Activated CD4-positive, alpha-beta T cell treated with anti-CD3 and anti-CD28 coated beads for 48 hours (primary cell): Measurements from ENCODE around the gene ERP44.
"Not testable (repeated sequence)": the region's sequence is repeated elsewhere in the genome, so short reads cannot be mapped to it uniquely, and the experiment has no call there.

ENCODE experiments used
- DNase-seq: peaks from one replicate; pipeline ENCODE4 v3.0.0-alpha.2; 2020

The ERP44 gene

DNA sequence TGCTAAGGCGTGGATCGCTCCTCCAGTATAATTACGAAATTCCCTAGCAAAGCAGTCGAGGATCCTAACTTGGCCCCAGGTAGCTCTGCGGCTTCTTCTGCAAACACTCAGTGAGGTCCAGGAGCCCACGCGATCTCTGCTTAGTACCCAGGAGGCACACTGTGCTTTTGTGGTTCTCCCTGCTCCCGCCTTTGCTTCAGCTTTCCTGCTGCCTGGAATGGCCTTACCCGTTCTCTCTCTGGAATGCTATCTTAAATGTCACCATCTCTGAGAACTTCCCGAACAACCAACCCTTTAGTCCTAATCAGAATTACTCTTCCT is 882 bp upstream of the ERP44 start:
- DNase-seq, result peak; percentile 27

DNA sequence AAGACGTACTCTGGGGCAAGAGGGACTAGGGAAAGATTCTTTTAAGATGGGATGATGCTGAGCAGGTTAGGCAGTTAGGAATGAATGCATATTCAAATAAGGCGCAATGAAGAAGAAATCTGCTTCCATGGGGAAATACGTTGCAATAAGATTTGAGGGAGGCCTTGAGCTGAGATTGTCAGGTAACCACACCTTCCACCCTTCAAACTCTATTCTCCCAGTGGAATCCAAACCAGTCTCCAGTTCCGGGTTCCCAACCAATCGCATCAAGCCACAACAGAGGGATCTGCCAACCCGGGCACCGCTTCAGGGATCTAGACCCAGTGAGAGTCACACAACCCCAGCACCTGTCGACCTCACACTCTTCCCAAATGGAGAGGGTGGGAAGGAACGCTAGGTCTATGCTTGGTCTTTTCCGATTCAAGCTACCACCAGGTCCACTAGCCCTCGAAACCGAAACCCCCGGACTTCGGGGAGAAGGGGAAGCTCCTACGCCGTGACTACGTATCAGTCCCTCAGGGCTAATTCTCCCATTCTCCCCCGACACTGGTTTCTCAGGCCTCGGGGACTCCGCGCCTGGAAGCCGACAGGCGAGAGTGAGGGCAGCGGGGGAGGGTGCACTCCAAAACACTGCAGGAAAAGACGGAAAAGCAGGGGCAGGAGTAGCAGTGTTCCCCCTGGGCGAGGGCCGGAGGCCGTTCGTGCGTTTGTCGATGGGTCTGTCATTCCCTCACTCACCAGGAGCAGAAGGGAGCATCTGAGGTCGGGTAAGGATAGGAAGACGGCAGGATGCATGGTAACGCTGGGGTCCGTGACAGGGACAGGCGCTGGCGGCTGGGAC is 534 bp downstream of the ERP44 start:
- peak; percentile 43 for DNase-seq

DNA sequence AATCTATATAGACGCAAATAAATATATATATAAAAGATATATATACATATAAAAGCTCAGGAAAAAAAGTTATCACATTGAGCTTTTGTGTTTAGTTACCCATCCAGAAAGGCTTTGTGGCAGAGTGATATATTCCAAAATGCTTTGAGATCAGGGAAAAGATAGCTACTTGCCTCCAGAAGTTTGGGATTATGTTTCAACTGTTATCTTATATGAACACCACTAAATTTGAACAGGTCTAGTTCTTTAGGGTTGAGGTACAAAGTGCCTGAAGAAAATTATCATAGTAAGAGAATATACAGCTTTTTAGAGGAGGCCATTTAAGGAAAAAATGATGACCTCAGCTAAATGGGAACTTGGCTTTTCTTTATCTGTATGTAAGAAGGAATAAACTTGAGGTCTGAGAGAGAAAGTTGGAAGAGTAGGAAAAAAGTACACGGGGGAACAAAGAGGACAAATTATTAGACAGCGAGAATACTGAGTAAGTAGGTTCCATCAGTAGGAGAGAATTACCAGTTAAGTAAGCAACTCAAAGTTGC is 2.4 kb downstream of the ERP44 start:
- no peak for DNase-seq

- not testable (repeated sequence) for DNase-seq
These were observed 4.4 kb downstream of the ERP44 start for GRCh38 chr9:100094411-100094810.

DNA sequence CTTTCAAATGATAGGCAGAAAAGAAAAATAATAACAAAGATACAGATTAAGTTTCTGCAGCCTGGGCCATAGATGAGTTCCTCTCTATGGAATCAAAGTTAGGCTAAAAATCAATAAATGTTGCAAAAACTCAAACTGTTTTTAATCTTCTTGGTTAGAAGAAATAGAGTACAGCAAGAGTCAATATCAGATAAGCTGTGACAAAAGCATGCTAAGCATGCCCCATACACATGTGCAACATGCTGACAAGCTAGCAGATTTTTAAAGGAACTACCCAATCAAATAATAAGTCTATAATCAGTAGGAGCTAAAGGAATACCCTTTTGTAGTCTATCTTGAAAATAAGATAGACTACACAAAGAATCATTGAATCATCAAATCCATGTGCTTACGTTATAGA is 6.7 kb downstream of the ERP44 start:
- no peak for DNase-seq

- no peak for DNase-seq
These were observed 7.2 kb downstream of the ERP44 start for GRCh38 chr9:100091650-100092049.

GRCh38 chr9:100090880-100091279 is 7.9 kb downstream of the ERP44 start:
- DNase-seq, result no peak

DNA sequence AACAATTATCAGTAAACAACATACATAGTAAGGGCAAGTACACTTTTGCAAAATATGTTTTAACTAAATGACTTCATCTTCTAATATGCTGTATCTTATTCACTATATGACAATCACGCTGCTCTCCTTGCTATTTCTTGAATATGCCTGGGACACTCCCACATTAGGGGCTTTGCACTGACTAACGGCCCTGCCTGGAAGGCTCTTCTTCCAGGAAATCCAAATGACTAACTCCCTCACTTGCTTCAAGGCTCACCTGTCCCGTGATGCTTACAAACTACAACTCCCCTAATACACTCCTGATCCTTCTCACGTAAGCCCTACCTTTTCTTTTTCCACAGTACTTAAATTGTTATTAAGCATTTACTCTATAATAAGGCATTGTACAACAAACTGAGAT is 10.6 kb downstream of the ERP44 start:
- peak; percentile 24 for DNase-seq

GRCh38 chr9:100087218-100087617 is 11.6 kb downstream of the ERP44 start:
- no peak for DNase-seq

DNA sequence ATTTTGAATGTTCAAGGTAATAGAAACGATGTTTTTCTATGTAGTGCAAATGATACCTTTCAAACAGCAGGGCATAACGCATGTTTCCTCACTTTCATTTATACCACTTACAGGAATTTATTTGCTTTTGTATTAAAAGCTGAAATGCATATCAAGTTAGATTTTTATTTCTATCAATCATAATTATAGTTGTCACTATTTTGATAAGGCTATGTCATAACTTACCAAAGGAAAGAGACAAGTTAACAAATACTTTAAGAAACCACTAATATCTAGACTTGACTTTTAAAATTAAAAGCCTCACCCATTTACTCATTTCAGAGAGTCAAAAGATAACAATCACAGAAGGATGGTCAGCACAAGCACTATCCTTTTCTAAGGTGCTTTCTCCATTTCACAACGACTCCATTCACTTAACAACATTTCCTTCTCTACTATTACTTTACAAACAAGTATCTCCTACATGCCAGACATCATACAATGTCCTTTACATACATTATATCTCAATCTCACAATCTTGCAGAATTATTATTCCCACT is 12.6 kb downstream of the ERP44 start:
- no peak for DNase-seq

GRCh38 chr9:100084734-100085133 is 14.1 kb downstream of the ERP44 start:
- DNase-seq, result no peak

DNA sequence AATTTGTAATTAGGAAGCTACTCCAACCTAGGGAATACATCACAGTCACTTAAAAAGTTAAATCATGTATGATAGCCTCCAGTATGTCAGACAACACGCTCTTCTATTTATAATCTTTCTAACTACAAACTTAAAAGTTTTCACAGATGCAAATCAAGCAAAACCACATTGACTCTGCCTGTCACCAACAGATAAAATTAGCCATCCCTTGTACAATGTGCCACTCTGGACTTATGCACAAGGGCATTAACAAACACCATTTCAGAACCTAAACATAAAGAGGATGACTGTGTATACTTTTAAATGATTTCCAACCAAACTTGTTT is 14.7 kb downstream of the ERP44 start:
- no peak for DNase-seq

GRCh38 chr9:100083448-100084127 is 15.2 kb downstream of the ERP44 start:
- no peak for DNase-seq

DNA sequence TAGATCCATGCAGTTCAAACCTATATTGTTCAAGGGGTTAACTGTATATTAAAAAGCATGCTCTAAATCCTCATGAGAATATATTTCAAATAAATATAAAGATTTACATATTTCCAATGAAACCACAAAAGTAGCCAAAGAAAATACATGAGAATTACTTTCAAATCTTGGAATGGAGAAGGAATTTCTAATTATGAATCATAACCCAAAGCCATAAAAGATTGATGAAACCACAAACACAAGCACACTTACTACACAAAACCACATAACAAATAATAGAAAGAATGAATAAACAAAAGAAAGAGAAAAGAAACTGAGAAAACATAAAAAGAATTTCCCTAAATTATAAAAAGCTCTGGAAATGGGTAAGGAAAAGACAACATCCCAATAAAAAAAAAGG is 16.0 kb downstream of the ERP44 start:
- no peak for DNase-seq

DNA sequence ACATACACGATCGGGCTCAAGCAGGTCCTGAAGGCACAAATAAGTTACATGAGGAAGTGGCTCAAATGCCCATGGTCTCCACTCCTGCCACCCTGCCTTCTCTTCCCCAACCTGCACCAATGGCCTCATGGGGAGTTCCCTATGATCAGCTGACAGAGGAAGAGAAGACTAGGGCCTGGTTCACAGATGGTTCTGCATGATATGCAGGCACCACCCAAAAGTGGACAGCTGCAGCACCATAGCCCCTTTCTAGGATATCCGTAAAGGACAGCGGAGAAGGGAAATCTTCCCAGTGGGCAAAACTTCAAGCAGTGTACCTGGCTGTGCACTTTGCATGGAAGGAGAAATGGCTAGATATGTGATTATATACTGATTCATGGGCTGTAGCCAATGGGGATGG is 22.5 kb downstream of the ERP44 start:
- DNase-seq, result not testable (repeated sequence)

GRCh38 chr9:100074989-100075388 is 23.8 kb downstream of the ERP44 start:
- no peak for DNase-seq

DNA sequence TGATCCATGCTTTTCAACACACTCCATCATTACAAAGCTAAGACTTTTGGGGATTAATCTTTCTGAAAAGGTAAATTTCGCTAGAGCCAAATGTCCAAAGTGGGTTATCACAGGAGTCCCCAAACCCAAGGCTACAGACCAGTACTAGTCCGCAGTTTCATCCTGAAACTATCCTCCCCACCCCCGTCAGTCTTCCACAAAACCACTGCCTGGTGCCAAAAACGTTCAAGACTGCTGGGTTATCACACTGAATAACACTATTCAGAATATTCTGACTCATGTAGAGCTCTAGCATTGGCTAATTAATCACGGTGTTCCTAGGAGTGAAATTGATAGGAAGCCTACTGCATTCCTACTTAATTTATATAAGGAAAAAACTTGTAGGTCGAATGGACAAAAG is 24.7 kb downstream of the ERP44 start:
- no peak for DNase-seq

DNA sequence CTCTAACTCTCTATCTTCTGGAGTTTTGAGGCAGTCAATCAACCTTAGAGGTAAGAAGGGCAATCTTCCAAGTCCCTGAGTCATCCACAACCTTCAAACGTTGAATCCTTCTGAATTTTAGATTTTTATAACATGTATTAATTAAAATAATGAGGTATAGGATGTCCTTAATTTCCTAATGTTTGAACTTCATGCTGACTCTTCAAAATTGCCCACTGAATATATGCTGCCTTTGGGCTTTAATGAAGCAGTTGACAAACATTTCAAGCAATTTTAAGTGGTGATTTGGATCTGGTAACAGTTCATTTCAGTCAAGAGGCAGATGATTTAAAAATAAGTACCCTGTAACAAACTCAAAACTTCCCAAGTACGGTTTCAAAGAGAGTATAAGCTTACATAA is 26.0 kb downstream of the ERP44 start:
- DNase-seq, result no peak

DNA sequence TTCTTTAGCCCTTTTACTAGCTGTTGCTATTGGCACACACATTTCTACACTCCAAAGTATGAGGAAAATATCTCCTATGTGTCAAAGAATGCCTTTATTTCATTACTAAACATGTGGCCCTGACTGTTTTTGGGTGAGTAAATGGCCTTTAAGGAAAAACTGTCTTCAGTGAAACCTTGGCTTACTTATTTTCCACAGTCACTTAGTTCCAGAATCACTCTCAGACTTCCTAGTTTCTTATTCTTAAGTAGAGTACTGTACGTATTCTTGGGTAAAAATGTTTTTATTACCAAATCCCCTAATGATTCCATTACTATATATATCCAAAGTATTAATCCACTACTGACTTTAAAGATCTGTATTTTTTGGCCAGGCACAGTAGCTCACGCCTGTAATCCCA is 27.5 kb downstream of the ERP44 start:
- DNase-seq, result no peak

- DNase-seq, result no peak
These were observed 28.4 kb downstream of the ERP44 start for GRCh38 chr9:100070104-100071041.

DNA sequence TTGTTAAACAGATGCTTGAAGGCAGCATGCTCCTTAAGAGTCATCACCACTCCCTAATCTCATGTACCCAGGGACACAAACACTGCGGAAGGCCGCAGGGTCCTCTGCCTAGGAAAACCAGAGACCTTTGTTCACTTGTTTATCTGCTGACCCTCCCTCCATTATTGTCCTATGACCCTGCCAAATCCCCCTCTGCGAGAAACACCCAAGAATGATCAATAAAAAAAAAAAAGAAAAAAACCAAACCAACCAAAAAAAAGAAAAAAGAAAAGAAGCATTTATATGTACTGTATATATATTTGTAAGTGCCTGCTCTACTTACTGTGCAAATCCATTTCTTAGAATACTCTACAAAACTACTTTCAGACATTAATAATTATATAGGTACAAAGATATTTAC is 29.7 kb downstream of the ERP44 start:
- not testable (repeated sequence) for DNase-seq

DNA sequence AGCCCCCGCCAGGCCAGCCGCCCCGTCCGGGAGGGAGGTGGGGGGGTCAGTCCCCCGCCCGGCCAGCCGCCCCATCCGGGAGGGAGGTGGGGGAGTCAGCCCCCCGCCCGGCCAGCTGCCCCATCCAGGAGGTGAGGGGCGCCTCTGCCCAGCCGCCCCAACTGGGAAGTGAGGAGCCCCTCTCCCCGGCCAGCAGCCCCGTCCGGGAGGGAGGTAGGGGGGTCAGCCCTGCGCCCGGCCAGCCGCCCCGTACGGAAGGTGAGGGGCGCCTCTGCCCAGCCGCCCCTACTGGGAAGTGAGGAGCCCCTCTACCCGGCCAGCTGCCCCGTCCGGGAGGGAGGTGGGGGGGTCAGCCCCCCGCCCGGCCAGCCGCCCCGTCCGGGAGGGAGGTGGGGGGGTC is 30.8 kb downstream of the ERP44 start:
- not testable (repeated sequence) for DNase-seq

DNA sequence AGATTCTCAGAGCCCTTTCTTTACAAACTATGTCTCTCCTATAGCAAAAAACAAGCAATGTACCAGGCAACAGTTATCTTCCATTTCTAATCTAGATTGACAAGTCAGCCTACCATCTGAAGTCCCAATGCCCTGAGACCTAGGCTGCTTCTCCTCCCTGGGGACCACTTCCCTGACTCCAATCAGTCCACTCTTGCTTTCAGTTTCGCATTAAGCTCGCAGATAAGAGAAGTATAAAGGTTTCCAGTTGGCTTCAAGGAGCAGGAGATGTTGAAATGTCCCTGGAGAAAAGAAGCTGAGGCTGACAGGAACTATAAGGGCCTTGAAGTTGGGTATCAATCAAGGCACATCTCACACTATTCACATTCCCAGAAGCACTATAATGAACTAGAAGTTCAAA is 32.3 kb downstream of the ERP44 start:
- DNase-seq, result no peak
